CD8-positive, alpha-beta memory T cell (primary cell): ENCODE results near the gene ADAM12. TPM values are rescaled to one million over a fixed set of nuclear protein-coding genes. Genes with fewer than 3 reads are reported as not detected.
"Not testable (repeated sequence)": the region's sequence is repeated elsewhere in the genome, so short reads cannot be mapped to it uniquely, and the experiment has no call there.

Experiments
- CTCF ChIA-PET: fragments of 350-600 bp; sonication (Branson Sonifier 250); formaldehyde crosslinking; loops from one replicate; lab custom pipeline; 2021; ENCODE audit warnings: antibody characterized with exemption; lab: Charles Lee
- POLR2A ChIA-PET: fragments of 350-600 bp; sonication (Branson Sonifier 250); formaldehyde crosslinking; loops from one replicate; lab custom pipeline; 2021; ENCODE audit warnings: antibody characterized with exemption; lab: Charles Lee
- DNase-seq, 5 donors: peaks; one replicate each; pipeline versions ENCODE4 v3.0.0 to v3.0.0-alpha.2; 2020 to 2022; ENCODE audit warnings: mixed read lengths in 1 of 5
- H3K27ac ChIP-seq: one replicate; pipeline ENCODE4 v1.7.0; 2013; ENCODE audit warnings: low read depth, mild to moderate bottlenecking, low read length, moderate library complexity
- H3K27me3 ChIP-seq: 2 replicates; pipeline ENCODE4 v1.7.0; 2013; ENCODE audit warnings: low read length, mild to moderate bottlenecking; ENCODE audit not compliant: insufficient read depth, poor library complexity, severe bottlenecking
- H3K36me3 ChIP-seq: 2 replicates; pipeline ENCODE4 v1.7.0; 2013; ENCODE audit warnings: mild to moderate bottlenecking, low read length, moderate library complexity; ENCODE audit not compliant: insufficient read depth
- H3K4me1 ChIP-seq: 2 replicates; pipeline ENCODE4 v1.7.0; 2013; ENCODE audit warnings: mild to moderate bottlenecking, low read length, moderate library complexity; ENCODE audit not compliant: insufficient read depth
- H3K4me3 ChIP-seq: 2 replicates; pipeline ENCODE4 v1.7.0; 2013; ENCODE audit warnings: mild to moderate bottlenecking, low read length
- H3K9me3 ChIP-seq: 2 replicates; pipeline ENCODE4 v1.7.0; 2013; ENCODE audit warnings: mild to moderate bottlenecking, low read length
- H3K27ac Mint-ChIP-seq, 8 donors: one replicate each; pipeline ENCODE4 v1.8.0; 2020 to 2021; ENCODE audit warnings: mixed read lengths in 8 of 8, mild to moderate bottlenecking in 6 of 8, inconsistent platforms in 3 of 8, moderate library complexity in 3 of 8
- H3K27me3 Mint-ChIP-seq, 2 donors: one replicate each; pipeline ENCODE4 v1.8.0; 2020 to 2021; ENCODE audit warnings: mixed read lengths in 2 of 2, mild to moderate bottlenecking in 1 of 2, moderate library complexity in 1 of 2
- H3K36me3 Mint-ChIP-seq, 3 donors: one replicate each; pipeline ENCODE4 v1.8.0; 2020 to 2021; ENCODE audit warnings: mixed read lengths in 3 of 3, inconsistent platforms in 1 of 3, mild to moderate bottlenecking in 1 of 3
- H3K4me1 Mint-ChIP-seq, 3 donors: one replicate each; pipeline ENCODE4 v1.8.0; 2020 to 2021; ENCODE audit warnings: mixed read lengths in 3 of 3, inconsistent platforms in 1 of 3, mild to moderate bottlenecking in 1 of 3
- H3K4me3 Mint-ChIP-seq, 7 donors: one replicate each; pipeline ENCODE4 v1.8.0; 2020 to 2021; ENCODE audit warnings: mixed read lengths in 7 of 7, mild to moderate bottlenecking in 6 of 7, moderate library complexity in 4 of 7, inconsistent platforms in 2 of 7
- H3K9me3 Mint-ChIP-seq, 5 donors: one replicate each; pipeline ENCODE4 v1.8.0; 2020 to 2022; ENCODE audit warnings: mixed read lengths in 5 of 5, mild to moderate bottlenecking in 3 of 5, moderate library complexity in 2 of 5, inconsistent platforms in 1 of 5
- polyA plus RNA-seq: library from polyadenylated mRNA; unstranded; fragments of 300-500 nt; fragmentation: Illumina TruSeq; gene quantifications from one replicate; pipeline ENCODE4 v1.2.3, GENCODE V29; 2021
- total RNA-seq, 2 experiments: library from RNA; stranded (reverse); gene quantifications; one replicate each; pipeline ENCODE4 v1.2.3, GENCODE V29; 2021

Gene ADAM12
- total and polyA plus RNA-seq, 3 experiments from 2014 or later, result 0.11 to 6.4 (median 0.31) TPM

- no peak for DNase-seq
- H3K4me1 Mint-ChIP-seq, result no peaks in the 10 kb centered on the region
- CTCF ChIA-PET, result no interaction called here
- H3K27ac Mint-ChIP-seq, result no peak overlapping the region
- no peak overlapping the region for H3K4me3 Mint-ChIP-seq
- H3K36me3 Mint-ChIP-seq, result peaks cover 0 to 49% (median 9%) of the 10 kb centered on the region in 3 donors
- H3K36me3 ChIP-seq, result no peaks in the 10 kb centered on the region
- H3K4me3 ChIP-seq, result no peak overlapping the region
- peaks cover 15 to 54% (median 48%) of the 10 kb centered on the region in 5 donors for H3K9me3 Mint-ChIP-seq
- peaks cover 6% of the 10 kb centered on the region for H3K9me3 ChIP-seq
- POLR2A ChIA-PET, result no interaction called here
- peaks cover 0 to 4% of the 10 kb centered on the region in 2 donors for H3K27me3 Mint-ChIP-seq
- H3K4me1 ChIP-seq, result no peaks in the 10 kb centered on the region
- no peak overlapping the region for H3K27ac ChIP-seq
- H3K27me3 ChIP-seq, result no peaks in the 10 kb centered on the region
These were observed 31.1 kb downstream of the ADAM12 start for GRCh38 chr10:126357169-126357568.

GRCh38 chr10:126353666-126354065 is 34.6 kb downstream of the ADAM12 start:
- H3K9me3 ChIP-seq, result peaks cover 6% of the 10 kb centered on the region
- no peaks in the 10 kb centered on the region for H3K27me3 ChIP-seq
- H3K4me1 ChIP-seq, result no peaks in the 10 kb centered on the region
- no peak overlapping the region for H3K27ac ChIP-seq
- H3K36me3 ChIP-seq, result no peaks in the 10 kb centered on the region
- ChIA-PET CTCF (no interaction called here), POLR2A (no interaction called here)
- no peak overlapping the region for H3K4me3 ChIP-seq
- H3K4me1 Mint-ChIP-seq, result no peaks in the 10 kb centered on the region
- H3K36me3 Mint-ChIP-seq, result peaks cover 0 to 30% (median 7%) of the 10 kb centered on the region in 3 donors
- DNase-seq, result no peak
- no peak overlapping the region for H3K27ac Mint-ChIP-seq
- H3K9me3 Mint-ChIP-seq, result peaks cover 14 to 33% (median 31%) of the 10 kb centered on the region in 5 donors
- H3K4me3 Mint-ChIP-seq, result no peak overlapping the region
- H3K27me3 Mint-ChIP-seq, result peaks cover 0 to 4% of the 10 kb centered on the region in 2 donors

- Histone ChIP-seq H3K27ac (no peak overlapping the region), H3K4me3 (no peak overlapping the region), H3K9me3 (peaks cover 6% of the 10 kb centered on the region), H3K27me3 (no peaks in the 10 kb centered on the region), H3K36me3 (no peaks in the 10 kb centered on the region), H3K4me1 (no peaks in the 10 kb centered on the region)
- Mint-ChIP-seq H3K27ac (no peak overlapping the region), H3K4me3 (no peak overlapping the region), H3K4me1 (no peaks in the 10 kb centered on the region), H3K27me3 (peaks cover 0 to 4% of the 10 kb centered on the region in 2 donors), H3K9me3 (peaks cover 12 to 25% (median 22%) of the 10 kb centered on the region in 5 donors), H3K36me3 (peaks cover 0 to 23% (median 5%) of the 10 kb centered on the region in 3 donors)
- CTCF ChIA-PET, result no interaction called here
- POLR2A ChIA-PET, result no interaction called here
- no peak for DNase-seq
These were observed 35.8 kb downstream of the ADAM12 start for GRCh38 chr10:126352453-126352852.

- Mint-ChIP-seq H3K4me3 (no peak overlapping the region), H3K27ac (peak overlapping the region in 1 of 8 donors; percentile 23), H3K4me1 (no peaks in the 10 kb centered on the region), H3K27me3 (peaks cover 0 to 4% of the 10 kb centered on the region in 2 donors), H3K9me3 (peaks cover 7 to 11% (median 9%) of the 10 kb centered on the region in 5 donors), H3K36me3 (peaks cover 0 to 10% (median 0%) of the 10 kb centered on the region in 3 donors)
- Histone ChIP-seq H3K27me3 (no peaks in the 10 kb centered on the region), H3K4me1 (no peaks in the 10 kb centered on the region), H3K27ac (no peak overlapping the region), H3K9me3 (peaks cover 2% of the 10 kb centered on the region), H3K4me3 (no peak overlapping the region), H3K36me3 (no peaks in the 10 kb centered on the region)
- DNase-seq, result no peak
- CTCF ChIA-PET, result no interaction called here
- POLR2A ChIA-PET, result no interaction called here
These were observed 37.3 kb downstream of the ADAM12 start for GRCh38 chr10:126351021-126351420.

GRCh38 chr10:126350216-126350992 is 37.9 kb downstream of the ADAM12 start:
- Histone ChIP-seq H3K27me3 (no peaks in the 10 kb centered on the region), H3K4me3 (no peak overlapping the region), H3K4me1 (no peaks in the 10 kb centered on the region), H3K27ac (no peak overlapping the region), H3K9me3 (no peaks in the 10 kb centered on the region), H3K36me3 (no peaks in the 10 kb centered on the region)
- Mint-ChIP-seq H3K9me3 (peaks cover 4 to 12% (median 6%) of the 10 kb centered on the region in 5 donors), H3K36me3 (peaks cover 0 to 7% (median 0%) of the 10 kb centered on the region in 3 donors), H3K27ac (no peak overlapping the region), H3K4me3 (no peak overlapping the region), H3K4me1 (no peaks in the 10 kb centered on the region), H3K27me3 (peaks cover 0 to 4% of the 10 kb centered on the region in 2 donors)
- POLR2A ChIA-PET, result no interaction called here
- no peak for DNase-seq
- CTCF ChIA-PET, result no interaction called here

- peaks cover 0 to 10% (median 3%) of the 10 kb centered on the region in 5 donors for H3K9me3 Mint-ChIP-seq
- Histone ChIP-seq H3K27ac (no peak overlapping the region), H3K4me3 (no peak overlapping the region), H3K9me3 (no peaks in the 10 kb centered on the region), H3K36me3 (no peaks in the 10 kb centered on the region), H3K4me1 (no peaks in the 10 kb centered on the region), H3K27me3 (no peaks in the 10 kb centered on the region)
- ChIA-PET POLR2A (no interaction called here), CTCF (no interaction called here)
- peaks cover 0 to under 1% of the 10 kb centered on the region in 2 donors for H3K27me3 Mint-ChIP-seq
- no peak overlapping the region for H3K4me3 Mint-ChIP-seq
- peaks cover 0 to 7% (median 0%) of the 10 kb centered on the region in 3 donors for H3K36me3 Mint-ChIP-seq
- H3K27ac Mint-ChIP-seq, result no peak overlapping the region
- DNase-seq, result no peak
- H3K4me1 Mint-ChIP-seq, result no peaks in the 10 kb centered on the region
These were observed 38.6 kb downstream of the ADAM12 start for GRCh38 chr10:126349676-126350075.

GRCh38 chr10:126349101-126349500 is 39.2 kb downstream of the ADAM12 start:
- Mint-ChIP-seq H3K4me3 (no peak overlapping the region), H3K9me3 (peaks cover 0 to 13% (median 5%) of the 10 kb centered on the region in 5 donors), H3K4me1 (no peaks in the 10 kb centered on the region), H3K27me3 (no peaks in the 10 kb centered on the region), H3K36me3 (peaks cover 0 to 7% (median 0%) of the 10 kb centered on the region in 3 donors), H3K27ac (peak overlapping the region in 1 of 8 donors; percentile 3)
- DNase-seq, result no peak
- Histone ChIP-seq H3K27ac (no peak overlapping the region), H3K36me3 (no peaks in the 10 kb centered on the region), H3K27me3 (no peaks in the 10 kb centered on the region), H3K9me3 (no peaks in the 10 kb centered on the region), H3K4me3 (no peak overlapping the region), H3K4me1 (no peaks in the 10 kb centered on the region)
- CTCF ChIA-PET, result no interaction called here
- POLR2A ChIA-PET, result no interaction called here

- DNase-seq, H3K27ac ChIP-seq, CTCF ChIA-PET, H3K4me1 ChIP-seq, H3K36me3 ChIP-seq, H3K4me3 Mint-ChIP-seq, H3K9me3 ChIP-seq, H3K4me3 ChIP-seq, H3K27me3 ChIP-seq, POLR2A ChIA-PET, H3K27me3 Mint-ChIP-seq, H3K36me3 Mint-ChIP-seq, H3K4me1 Mint-ChIP-seq: not testable (repeated sequence)
- Mint-ChIP-seq H3K27ac (peak overlapping the region in 1 of 8 donors; percentile 50), H3K9me3 (peaks cover 0 to 13% (median 5%) of the 10 kb centered on the region in 5 donors)
These were observed 44.8 kb downstream of the ADAM12 start for GRCh38 chr10:126343496-126343895.
